Kidney capillary endothelial cell (primary cell): ENCODE measurements around the gene CRACR2B.

Source experiments
- DNase-seq: peaks from one replicate; pipeline ENCODE4 v3.0.0-alpha.2; 2018; ENCODE audit warnings: low spot score

The CRACR2B gene

GRCh38 chr11:794766-795633 lies 32.7 kb upstream of the CRACR2B start:
- DNase-seq: no peak

GRCh38 chr11:795634-796564 lies 31.8 kb upstream of the CRACR2B start:
- DNase-seq: peak; percentile 70

- no peak for DNase-seq
Measured at GRCh38 chr11:796565-797295, 31.0 kb upstream of the CRACR2B start.

GRCh38 chr11:797296-798092 lies 30.2 kb upstream of the CRACR2B start:
- DNase-seq: no peak

- DNase-seq: peak; percentile 82
Measured at GRCh38 chr11:798093-798713, 29.5 kb upstream of the CRACR2B start, which contains the start of gene SLC25A22. TSS of gene SLC25A22 (minus strand) at chr11:798281. CDS start at chr11:795006, 3,275 bp downstream.

GRCh38 chr11:799641-800316 lies 27.9 kb upstream of the CRACR2B start:
- DNase-seq: no peak

- DNase-seq: no peak
Measured at GRCh38 chr11:800473-800872, 27.2 kb upstream of the CRACR2B start.

GRCh38 chr11:801097-801780 lies 26.5 kb upstream of the CRACR2B start:
- DNase-seq: no peak

- DNase-seq: no peak
Measured at GRCh38 chr11:802018-802617, 25.6 kb upstream of the CRACR2B start.

GRCh38 chr11:802693-803466 lies 24.8 kb upstream of the CRACR2B start:
- no peak for DNase-seq

- no peak for DNase-seq
Measured at GRCh38 chr11:803467-803742, 24.3 kb upstream of the CRACR2B start.

GRCh38 chr11:803770-804598 lies 23.7 kb upstream of the CRACR2B start:
- DNase-seq: no peak

GRCh38 chr11:804599-804964 lies 23.1 kb upstream of the CRACR2B start:
- no peak for DNase-seq

- no peak for DNase-seq
Measured at GRCh38 chr11:808427-809286, 19.1 kb upstream of the CRACR2B start.

- DNase-seq: peak; percentile 98
Measured at GRCh38 chr11:809287-810039, 18.3 kb upstream of the CRACR2B start, which contains the start of gene RPLP2. TSS of gene RPLP2 (plus strand) at chr11:809967. CDS start at chr11:810235, 268 bp downstream.

- no peak for DNase-seq
Measured at GRCh38 chr11:810040-810567, 17.6 kb upstream of the CRACR2B start.
